CD4-positive, alpha-beta T cell treated with Interleukin-6 at 100 ng/mL for 8 hours (primary cell): Measurements from ENCODE around the gene MSH3.

Source experiments
- DNase-seq: peaks from one replicate; pipeline ENCODE4 v3.0.0-alpha.2; 2020; ENCODE audit warnings: mixed read lengths, low spot score

MSH3 gene

GRCh38 chr5:80905405-80905804, 251.0 kb downstream of the MSH3 start:
- DNase-seq = no peak

DNA sequence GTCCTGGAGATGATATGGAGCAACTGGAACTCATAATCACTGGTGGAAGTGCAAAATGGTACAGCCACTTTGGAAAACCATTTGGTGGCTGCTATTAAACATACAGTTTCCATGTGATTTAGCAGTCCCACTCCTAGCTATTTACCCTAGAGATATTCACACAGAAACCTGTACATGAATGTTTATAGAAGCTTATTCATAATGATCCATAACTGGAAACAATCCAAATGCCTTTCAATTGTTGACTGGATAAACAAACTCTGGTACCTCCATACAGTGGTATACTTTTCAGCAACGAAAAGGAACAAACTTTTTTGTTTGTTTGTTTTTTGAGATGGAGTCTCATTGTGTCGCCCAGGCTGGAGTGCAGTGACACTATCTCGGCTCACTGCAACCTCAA, 258.0 kb downstream of the MSH3 start:
- DNase-seq = no peak

DNA sequence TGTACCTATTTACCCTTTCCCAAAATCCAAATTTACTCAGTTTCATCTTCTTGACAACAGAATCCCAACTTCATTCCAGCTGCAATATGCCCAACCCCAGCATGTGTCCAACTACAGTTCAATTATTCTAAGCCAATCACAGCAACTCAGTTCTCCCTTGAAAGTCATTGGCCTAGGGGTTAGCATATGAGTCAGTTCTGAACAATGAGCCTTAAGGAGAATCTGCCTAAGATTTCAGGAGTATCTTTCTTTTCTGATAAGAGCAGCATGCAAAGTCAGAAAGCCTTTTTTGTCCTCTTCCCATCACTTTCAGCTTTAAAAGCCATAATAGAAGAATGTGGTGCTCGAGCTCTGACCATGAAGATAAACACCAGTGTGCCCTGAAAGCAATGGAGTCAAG, 261.3 kb downstream of the MSH3 start:
- DNase-seq = no peak

DNA sequence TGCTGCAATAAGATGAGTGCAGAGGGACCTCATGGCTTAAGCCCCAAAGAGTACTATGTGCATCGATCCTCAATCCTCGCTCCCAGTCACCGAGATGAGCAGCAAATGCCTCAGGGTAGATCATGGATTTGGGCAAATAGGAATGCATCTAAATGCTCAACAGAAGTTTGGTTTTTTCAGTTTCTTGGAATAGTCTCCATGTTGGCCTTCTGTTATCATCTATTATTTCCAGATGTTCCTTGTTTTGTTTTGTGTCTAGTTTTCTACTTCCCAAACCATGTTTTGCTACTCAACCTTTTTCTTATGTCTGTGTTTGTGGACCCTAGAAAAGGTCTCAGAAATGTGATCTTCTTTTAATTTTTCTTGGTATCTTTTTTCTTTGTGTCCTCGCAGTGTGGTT, 262.2 kb downstream of the MSH3 start:
- DNase-seq = no peak

DNA sequence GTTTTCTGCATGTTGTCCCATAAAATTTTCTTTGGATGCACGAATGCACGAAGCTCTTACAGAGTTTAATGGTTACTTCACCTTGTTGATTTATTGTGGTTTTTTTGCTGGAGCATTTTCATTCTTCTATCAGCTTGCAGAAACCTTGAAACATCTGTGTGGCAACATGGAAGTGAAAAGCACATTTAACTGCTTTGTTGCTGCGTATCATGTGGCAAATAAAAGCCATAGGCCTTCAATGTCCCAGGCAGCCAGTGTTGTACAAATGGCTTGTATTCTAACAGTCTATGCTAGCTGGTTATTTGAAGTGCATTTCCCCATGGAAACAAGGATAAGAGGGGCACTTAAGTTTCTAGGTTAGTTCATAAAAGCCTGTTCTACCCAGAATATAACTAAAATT, 263.2 kb downstream of the MSH3 start:
- DNase-seq = no peak

DNA sequence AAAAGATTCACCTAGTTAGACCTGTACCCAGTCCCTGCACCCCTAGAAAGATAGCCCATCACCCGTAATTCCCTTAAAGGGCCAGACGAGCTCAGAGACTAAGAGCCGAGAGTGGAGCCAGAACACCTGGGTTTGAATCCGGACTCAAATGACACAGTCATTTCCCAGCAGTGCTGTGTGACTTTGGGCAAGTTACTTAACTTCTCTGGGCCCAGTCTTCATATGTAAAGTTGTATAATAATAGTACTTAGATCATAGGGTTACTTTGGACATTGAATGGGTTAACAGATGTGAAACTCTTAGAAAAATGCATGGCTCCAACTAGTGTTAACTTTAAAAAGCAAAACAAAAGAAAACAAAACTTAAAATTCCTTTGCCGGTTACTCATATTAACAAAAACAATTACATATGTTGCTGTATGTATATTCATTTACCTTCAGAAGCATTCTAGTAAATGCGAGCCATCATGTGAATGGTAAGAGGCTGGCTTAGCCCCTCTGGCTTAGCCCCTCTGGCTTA, 265.3 kb downstream of the MSH3 start:
- DNase-seq = no peak

GRCh38 chr5:80920333-80920732, 265.9 kb downstream of the MSH3 start:
- no peak for DNase-seq

- no peak for DNase-seq
These were observed 266.6 kb downstream of the MSH3 start for GRCh38 chr5:80921026-80921425.

GRCh38 chr5:80925931-80926330, 271.5 kb downstream of the MSH3 start:
- DNase-seq = no peak
